DND-41 (cell line): ENCODE results near the gene POLN.

Experiments used
- ATAC-seq: fragments of 200-7000 bp; cut with Tn5 transposase; 3 replicates; pipeline ENCODE4 v1.9.1; 2021; ENCODE audit warnings: low read depth; ENCODE audit not compliant: insufficient read depth
- DNase-seq: peaks from one replicate; pipeline ENCODE4 v3.0.0-alpha.2; 2020
- H2AFZ ChIP-seq: 2 replicates; pipeline ENCODE4 v1.6.0; 2012; ENCODE audit warnings: low read depth, low read length
- H3K27ac ChIP-seq: 2 replicates; pipeline ENCODE4 v1.5.1; 2012; ENCODE audit warnings: low read length, inconsistent platforms
- H3K27me3 ChIP-seq: fragments of 200-600 bp; sonication (generic); 2 replicates; pipeline ENCODE4 v1.6.0; 2012; ENCODE audit warnings: low read length, mild to moderate bottlenecking, inconsistent platforms; ENCODE audit not compliant: insufficient read depth, poor library complexity
- H3K36me3 ChIP-seq: 2 replicates; pipeline ENCODE4 v1.5.1; 2012; ENCODE audit warnings: low read length, inconsistent platforms; ENCODE audit not compliant: insufficient read depth
- H3K4me1 ChIP-seq: 2 replicates; pipeline ENCODE4 v1.5.1; 2012; ENCODE audit warnings: mild to moderate bottlenecking, low read length; ENCODE audit not compliant: insufficient read depth
- H3K4me2 ChIP-seq: 2 replicates; pipeline ENCODE4 v1.6.0; 2012; ENCODE audit warnings: mild to moderate bottlenecking, moderate library complexity, low read length, inconsistent platforms; ENCODE audit not compliant: insufficient read depth
- H3K4me3 ChIP-seq, 2 experiments: fragments of 200-600 bp in 1 of 2; shearing (Covaris generic) in 1 of 2; 2 replicates each; pipeline ENCODE4 v1.5.1; 2012 to 2016; ENCODE audit warnings: inconsistent platforms in 2 of 2, low read length in 2 of 2, mild to moderate bottlenecking in 2 of 2, low read depth in 1 of 2, moderate library complexity in 1 of 2
- H3K79me2 ChIP-seq: 2 replicates; pipeline ENCODE4 v1.6.0; 2012; ENCODE audit warnings: low read length, inconsistent platforms; ENCODE audit not compliant: insufficient read depth
- H3K9ac ChIP-seq: 2 replicates; pipeline ENCODE4 v1.6.0; 2012; ENCODE audit warnings: low read depth, mild to moderate bottlenecking, inconsistent platforms, low read length, moderate library complexity
- H3K9me3 ChIP-seq: 2 replicates; pipeline ENCODE4 v1.5.1; 2012; ENCODE audit warnings: low read length, moderate library complexity, mild to moderate bottlenecking, inconsistent platforms; ENCODE audit not compliant: insufficient read depth, severe bottlenecking
- H4K20me1 ChIP-seq: 2 replicates; pipeline ENCODE4 v1.6.0; 2012; ENCODE audit warnings: low read length; ENCODE audit not compliant: insufficient read depth
- EZH2 ChIP-seq: IDR thresholded peaks from 3 replicates; pipeline ENCODE4 v1.6.1; 2012; ENCODE audit warnings: borderline replicate concordance, low read depth, mild to moderate bottlenecking, moderate library complexity, low read length, inconsistent platforms; ENCODE audit not compliant: severe bottlenecking
- TF ChIP-seq, protein P1 (sequence below): IDR thresholded peaks from 2 replicates; pipeline ENCODE4 v1.5.1; 2012; ENCODE audit warnings: borderline replicate concordance, low read length, moderate library complexity, mild to moderate bottlenecking; ENCODE audit not compliant: poor library complexity, severe bottlenecking; ENCODE audit errors: extremely low read depth

POLN gene

DNA sequence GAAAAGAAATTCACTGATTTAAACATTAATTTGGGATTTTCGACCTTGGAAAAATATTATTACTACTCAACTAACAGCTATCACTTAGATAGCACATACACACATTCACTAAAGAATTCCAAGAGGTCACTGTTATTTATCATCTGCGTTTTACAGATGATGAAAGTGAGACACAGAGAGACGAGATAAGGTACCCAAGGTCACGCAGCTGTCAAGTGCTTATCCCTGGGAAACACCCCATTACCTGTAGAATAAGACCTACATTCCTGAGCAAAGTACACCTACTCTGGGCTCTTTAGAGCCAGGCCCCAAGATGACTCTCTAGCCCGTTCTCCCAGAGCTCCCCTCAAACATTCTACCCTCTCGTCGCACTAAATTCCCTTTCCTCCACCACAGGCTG is 48.6 kb downstream of the POLN start:
- Histone ChIP-seq H2AFZ (no peak overlapping the region), H3K9me3 (no peaks in the 10 kb centered on the region), H3K4me2 (no peak overlapping the region), H3K27ac (no peak overlapping the region), H3K4me1 (no peaks in the 10 kb centered on the region), H3K79me2 (no peaks in the 10 kb centered on the region), H3K9ac (no peak overlapping the region), H3K27me3 (no peaks in the 10 kb centered on the region), H3K36me3 (no peaks in the 10 kb centered on the region), H3K4me3 (no peak overlapping the region), H4K20me1 (no peaks in the 10 kb centered on the region)
- TF ChIP-seq EZH2 = no peak
- TF ChIP-seq, protein P1, sequence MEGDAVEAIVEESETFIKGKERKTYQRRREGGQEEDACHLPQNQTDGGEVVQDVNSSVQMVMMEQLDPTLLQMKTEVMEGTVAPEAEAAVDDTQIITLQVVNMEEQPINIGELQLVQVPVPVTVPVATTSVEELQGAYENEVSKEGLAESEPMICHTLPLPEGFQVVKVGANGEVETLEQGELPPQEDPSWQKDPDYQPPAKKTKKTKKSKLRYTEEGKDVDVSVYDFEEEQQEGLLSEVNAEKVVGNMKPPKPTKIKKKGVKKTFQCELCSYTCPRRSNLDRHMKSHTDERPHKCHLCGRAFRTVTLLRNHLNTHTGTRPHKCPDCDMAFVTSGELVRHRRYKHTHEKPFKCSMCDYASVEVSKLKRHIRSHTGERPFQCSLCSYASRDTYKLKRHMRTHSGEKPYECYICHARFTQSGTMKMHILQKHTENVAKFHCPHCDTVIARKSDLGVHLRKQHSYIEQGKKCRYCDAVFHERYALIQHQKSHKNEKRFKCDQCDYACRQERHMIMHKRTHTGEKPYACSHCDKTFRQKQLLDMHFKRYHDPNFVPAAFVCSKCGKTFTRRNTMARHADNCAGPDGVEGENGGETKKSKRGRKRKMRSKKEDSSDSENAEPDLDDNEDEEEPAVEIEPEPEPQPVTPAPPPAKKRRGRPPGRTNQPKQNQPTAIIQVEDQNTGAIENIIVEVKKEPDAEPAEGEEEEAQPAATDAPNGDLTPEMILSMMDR = no peak
- ATAC-seq (no peak), DNase-seq (no peak)

DNA sequence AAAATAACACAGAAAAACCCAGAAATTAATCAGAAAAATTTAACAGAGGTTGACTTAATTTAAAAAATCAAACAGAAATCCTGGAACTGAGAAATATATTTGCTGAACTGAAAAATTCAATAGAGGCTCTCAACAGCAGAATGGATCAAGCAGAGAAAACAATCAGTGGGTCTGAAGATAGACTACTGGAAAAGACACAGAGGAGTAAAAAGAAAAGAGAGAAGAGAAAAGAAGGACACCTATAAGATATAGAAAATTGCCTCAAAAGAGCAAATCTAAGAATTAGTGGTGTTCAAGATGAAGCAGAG is 55.1 kb downstream of the POLN start:
- no peaks in the 10 kb centered on the region for H3K36me3 ChIP-seq
- H2AFZ ChIP-seq = no peak overlapping the region
- H3K27me3 ChIP-seq = no peaks in the 10 kb centered on the region
- no peak overlapping the region for H3K27ac ChIP-seq
- H3K4me3 ChIP-seq = no peak overlapping the region
- no peak overlapping the region for H3K4me2 ChIP-seq
- H3K9ac ChIP-seq = no peak overlapping the region
- no peaks in the 10 kb centered on the region for H4K20me1 ChIP-seq
- no peak for ATAC-seq
- DNase-seq = no peak
- no peaks in the 10 kb centered on the region for H3K4me1 ChIP-seq
- H3K79me2 ChIP-seq = no peaks in the 10 kb centered on the region
- H3K9me3 ChIP-seq = peaks cover 5% of the 10 kb centered on the region
- TF ChIP-seq, protein P1 = no peak
- TF ChIP-seq EZH2 = no peak

DNA sequence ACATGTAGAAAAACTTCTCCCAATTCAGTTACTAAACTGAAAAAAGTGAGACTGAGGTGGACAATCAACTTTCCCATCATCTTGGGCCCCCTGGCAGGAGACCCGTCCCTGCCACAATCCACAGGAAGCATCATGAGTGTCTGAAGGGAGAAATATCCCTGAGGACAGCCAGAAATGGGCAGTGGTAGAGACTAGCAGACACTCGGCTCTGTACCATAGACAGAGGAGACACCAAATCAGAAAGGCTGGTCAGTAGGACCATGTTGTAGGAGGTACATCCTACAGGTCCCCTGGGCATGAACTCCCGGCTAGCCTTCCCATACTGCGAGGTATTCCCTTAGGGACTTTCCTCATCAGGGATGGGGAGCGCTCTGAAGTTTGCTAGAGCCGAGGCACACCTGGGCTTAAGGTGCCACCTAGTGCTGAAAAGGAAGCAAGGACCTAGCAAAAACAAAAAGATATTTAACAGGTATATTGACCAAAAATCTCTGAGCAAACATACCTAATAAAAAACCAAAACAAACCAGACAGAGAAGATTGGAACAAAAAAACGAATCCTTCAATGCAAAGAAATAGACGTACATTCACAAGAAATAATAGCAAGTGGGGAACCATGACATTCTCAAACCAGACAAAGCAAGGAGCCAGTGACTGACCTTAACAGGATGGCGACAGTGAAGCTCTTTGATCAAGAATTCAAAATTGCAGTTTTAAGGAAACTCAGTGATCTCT is 55.6 kb downstream of the POLN start:
- DNase-seq (no peak), ATAC-seq (no peak)
- H2AFZ ChIP-seq = no peak overlapping the region
- TF ChIP-seq EZH2 = no peak
- TF ChIP-seq, protein P1 = peak; percentile 30
- no peak overlapping the region for H3K4me3 ChIP-seq
- no peaks in the 10 kb centered on the region for H3K4me1 ChIP-seq
- H4K20me1 ChIP-seq = no peaks in the 10 kb centered on the region
- peaks cover 5% of the 10 kb centered on the region for H3K9me3 ChIP-seq
- no peaks in the 10 kb centered on the region for H3K27me3 ChIP-seq
- no peak overlapping the region for H3K9ac ChIP-seq
- H3K36me3 ChIP-seq = no peaks in the 10 kb centered on the region
- no peak overlapping the region for H3K4me2 ChIP-seq
- H3K79me2 ChIP-seq = no peaks in the 10 kb centered on the region
- H3K27ac ChIP-seq = no peak overlapping the region

DNA sequence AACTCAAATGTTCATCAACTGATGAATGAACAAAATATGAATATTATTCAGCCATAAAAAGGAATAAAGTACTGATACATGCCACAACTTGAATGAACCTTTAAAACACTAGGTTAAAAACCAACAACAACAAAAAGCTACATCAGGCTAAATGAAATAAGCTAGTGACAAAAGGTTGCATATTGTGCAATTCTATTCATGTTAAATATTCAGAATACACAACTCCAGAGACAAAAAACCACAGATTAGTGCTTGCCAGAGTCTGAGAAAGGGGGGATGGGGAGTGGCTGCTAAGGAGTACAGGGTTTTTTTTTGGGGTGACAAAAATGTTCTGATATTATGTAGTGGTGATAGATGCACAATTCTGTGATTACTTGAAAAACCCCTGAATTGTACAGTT is 58.5 kb downstream of the POLN start:
- no peak for DNase-seq
- no peak overlapping the region for H3K4me3 ChIP-seq
- H2AFZ ChIP-seq = no peak overlapping the region
- H3K27ac ChIP-seq = no peak overlapping the region
- H4K20me1 ChIP-seq = no peaks in the 10 kb centered on the region
- no peaks in the 10 kb centered on the region for H3K27me3 ChIP-seq
- no peaks in the 10 kb centered on the region for H3K79me2 ChIP-seq
- peaks cover 5% of the 10 kb centered on the region for H3K9me3 ChIP-seq
- no peak for ATAC-seq
- TF ChIP-seq, protein P1 = no peak
- TF ChIP-seq EZH2 = no peak
- no peaks in the 10 kb centered on the region for H3K4me1 ChIP-seq
- no peaks in the 10 kb centered on the region for H3K36me3 ChIP-seq
- no peak overlapping the region for H3K9ac ChIP-seq
- no peak overlapping the region for H3K4me2 ChIP-seq
